Activated CD4-positive, alpha-beta T cell treated with anti-CD3 and anti-CD28 coated beads for 24 hours (primary cell): ENCODE results near the gene BAIAP3.
A peak's percentile ranks its signal among the peaks of the same experiment; 100 is the strongest.
"Not testable (repeated sequence)": the region's sequence is repeated elsewhere in the genome, so short reads cannot be mapped to it uniquely, and the experiment has no call there.

ENCODE experiments used
- DNase-seq, 2 donors: peaks; one replicate each; pipeline ENCODE4 v3.0.0-alpha.2; 2020; ENCODE audit warnings: low read depth in 2 of 2

BAIAP3 gene, protein sequence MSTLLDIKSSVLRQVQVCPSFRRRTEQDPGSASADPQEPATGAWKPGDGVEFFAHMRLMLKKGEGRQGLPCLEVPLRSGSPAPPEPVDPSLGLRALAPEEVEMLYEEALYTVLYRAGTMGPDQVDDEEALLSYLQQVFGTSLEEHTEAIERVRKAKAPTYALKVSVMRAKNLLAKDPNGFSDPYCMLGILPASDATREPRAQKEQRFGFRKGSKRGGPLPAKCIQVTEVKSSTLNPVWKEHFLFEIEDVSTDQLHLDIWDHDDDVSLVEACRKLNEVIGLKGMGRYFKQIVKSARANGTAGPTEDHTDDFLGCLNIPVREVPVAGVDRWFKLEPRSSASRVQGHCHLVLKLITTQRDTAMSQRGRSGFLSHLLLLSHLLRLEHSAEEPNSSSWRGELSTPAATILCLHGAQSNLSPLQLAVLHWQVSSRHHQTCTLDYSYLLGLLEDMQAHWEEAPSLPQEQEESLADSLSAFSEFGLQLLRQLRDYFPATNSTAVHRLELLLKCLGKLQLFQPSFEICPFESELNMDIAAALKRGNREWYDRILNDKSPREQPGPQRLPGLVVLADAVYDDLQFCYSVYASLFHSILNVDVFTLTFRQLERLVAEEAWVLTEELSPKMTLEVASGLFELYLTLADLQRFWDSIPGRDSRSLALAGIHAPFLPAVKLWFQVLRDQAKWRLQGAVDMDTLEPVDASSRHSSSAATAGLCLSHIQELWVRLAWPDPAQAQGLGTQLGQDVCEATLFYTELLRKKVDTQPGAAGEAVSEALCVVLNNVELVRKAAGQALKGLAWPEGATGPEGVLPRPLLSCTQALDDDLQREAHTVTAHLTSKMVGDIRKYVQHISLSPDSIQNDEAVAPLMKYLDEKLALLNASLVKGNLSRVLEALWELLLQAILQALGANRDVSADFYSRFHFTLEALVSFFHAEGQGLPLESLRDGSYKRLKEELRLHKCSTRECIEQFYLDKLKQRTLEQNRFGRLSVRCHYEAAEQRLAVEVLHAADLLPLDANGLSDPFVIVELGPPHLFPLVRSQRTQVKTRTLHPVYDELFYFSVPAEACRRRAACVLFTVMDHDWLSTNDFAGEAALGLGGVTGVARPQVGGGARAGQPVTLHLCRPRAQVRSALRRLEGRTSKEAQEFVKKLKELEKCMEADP

DNA sequence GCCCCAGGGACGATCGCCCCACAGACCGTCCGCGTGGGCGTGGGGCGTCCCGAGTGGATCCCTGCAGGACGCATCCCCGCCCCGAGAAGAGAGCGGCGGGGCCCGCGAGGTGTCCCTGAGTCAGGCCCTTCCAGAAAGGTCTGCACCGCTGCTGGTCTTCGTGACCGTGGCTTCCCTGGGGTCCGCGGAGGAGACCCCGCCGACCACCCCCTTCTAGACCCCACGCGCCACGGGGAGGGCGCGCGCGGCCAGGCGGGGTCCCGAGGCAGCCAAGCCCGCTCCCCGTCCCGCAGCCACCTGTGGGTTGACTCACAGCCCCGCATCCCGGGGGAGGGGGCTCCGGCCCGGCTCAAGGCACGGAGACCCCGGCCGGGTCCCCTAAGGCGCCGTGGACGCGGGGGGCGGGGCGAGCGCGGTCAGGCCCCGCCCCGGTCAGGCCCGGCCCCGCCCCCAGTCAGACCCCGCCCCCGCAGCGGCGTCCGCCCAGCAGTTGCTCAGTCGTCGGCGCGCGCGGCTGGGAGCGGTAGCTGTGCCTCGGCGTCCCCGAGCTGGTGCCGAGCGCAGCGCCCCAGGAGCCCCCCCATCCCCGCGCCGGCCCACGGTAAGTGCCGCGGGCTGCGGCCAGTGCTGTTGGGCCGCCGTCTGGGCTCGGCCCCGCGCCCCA lies at the start of gene BAIAP3:
BAIAP3 (plus strand) TSS at position 497 of the 664 bp plus-strand sequence. CDS start 4,905 bp downstream, outside the sequence.
- DNase-seq: peak in 1 of 2 donors; percentile 46

DNA sequence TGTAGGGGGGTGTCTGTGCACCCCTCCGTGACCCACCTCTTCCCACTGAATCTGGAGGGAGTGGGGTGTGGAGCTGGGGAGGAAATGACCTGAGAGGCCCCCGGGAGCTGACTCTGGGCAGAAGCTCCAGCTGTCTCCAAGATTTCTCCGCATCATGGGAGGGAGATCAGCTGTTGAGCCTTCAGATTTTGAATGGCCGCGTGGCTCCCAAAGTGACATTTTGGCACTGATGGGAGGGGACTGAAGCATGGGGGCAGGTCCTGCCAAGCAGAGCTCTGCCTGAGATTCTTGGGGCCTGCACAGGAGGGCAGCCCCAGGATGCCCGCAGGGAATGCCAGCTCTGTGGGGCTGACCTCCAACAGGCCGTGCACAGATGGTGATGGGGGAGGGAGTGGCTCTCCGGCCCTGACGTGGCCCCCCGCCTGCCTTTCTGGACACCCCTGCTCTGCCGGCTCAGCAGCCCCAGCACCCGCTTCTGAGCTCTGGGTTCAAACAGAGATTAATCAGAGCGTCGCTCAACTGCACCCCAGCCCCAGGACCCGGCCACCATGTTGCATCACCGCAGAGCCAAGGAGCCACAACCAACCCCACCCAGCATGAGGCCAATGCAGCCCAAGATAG lies 49.3 kb upstream of the BAIAP3 start:
- DNase-seq: no peak

DNA sequence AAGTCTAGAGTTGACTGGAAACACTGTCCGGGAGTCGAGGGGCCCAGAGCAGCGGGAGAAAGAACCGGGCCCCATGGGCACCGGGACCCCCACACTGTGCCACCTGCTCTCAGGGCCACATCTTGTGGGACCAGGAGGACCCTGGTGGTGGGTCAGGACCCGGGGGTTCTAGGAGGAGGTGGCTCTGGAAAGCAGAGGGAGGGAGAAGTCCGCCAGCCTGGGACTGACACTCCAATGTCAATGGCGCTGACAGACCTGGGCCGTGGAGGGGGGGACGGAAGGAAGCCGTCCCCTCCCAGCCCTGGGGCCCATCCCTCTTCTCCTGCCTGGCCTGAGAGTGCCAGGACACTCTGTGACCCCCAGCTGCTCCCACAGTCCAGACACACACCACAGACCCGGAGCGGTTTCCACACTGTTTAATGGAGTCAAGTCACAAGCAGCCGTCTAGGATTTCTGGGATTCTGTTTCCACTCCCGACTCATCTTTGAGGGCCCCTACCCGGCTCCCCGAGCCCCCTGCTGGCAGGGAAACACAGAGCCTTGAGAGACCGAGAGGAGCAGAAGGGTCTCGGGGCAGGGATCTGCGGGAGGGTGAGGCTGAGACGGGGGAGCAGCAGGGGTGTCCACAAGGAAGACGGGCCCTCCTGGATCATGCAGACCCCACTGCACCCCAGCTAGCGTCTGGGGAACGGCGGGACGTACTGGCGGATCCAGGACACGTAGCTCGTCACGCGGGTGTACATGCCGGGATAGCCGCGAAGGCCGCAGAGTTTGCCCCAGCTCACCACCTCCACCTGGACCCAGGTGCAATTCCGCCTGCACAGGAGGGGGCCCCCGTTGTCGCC lies 47.6 kb upstream of the BAIAP3 start:
- no peak for DNase-seq

DNA sequence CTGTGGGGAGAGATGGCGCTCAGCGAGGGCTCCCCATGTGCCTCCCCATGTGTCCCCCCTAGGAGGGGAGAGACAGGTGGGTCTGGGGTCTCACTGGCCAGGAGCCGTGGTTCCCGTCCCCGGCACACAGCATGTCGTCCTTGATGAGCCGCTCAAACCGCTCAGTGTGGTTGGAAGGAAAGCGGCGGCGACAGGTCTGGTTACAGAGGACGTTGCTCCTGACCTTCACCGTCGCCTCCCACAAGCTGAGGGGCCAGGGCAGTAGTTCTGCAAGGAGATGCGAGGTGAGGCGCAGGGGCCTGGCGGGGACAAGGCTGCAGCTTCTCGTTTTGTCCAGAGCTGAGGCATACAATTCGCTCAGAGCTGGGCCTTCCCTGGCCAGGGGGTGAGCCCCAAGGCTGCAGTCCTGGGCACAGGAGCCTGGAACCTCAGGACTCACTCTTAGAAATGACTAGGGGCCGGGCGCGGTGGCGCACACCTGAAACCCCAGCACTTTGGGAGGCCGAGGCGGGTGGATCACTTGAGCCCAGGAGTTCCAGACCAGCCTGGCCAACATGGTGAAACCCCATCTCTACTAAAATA lies 46.8 kb upstream of the BAIAP3 start:
- no peak for DNase-seq

DNA sequence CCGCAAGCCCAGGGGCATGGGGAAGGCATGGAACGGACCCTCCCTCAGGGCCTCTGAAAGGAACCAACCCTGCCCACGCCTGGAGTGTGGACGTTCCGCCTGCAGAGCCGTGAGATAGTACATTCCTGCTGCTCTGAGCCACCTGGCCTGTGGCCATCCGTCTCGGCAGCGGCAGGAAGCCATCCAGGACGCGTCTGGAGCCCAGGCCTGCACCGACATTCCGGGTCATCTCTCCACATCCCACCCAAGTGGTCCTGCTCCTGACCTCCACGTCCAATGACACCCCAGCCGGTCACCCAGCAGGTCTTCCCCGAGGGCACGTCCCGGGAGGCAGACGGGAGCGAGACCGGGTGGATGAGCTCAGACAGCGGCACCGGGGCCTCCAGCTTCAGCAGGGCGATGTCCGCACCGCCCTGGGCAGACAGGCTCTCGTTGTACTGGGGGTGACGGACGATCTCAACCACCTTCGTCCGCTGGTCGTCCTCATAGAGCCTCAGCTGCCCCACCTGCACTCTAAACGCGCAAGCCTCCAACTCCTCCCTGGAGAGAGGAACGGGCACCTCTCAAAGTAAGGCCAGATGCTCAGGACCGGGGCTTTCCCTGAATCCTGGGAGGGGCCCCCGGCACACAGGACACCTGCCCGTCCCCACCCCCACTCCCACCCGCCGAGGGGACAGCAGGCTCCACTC lies 45.3 kb upstream of the BAIAP3 start:
- DNase-seq: no peak

DNA sequence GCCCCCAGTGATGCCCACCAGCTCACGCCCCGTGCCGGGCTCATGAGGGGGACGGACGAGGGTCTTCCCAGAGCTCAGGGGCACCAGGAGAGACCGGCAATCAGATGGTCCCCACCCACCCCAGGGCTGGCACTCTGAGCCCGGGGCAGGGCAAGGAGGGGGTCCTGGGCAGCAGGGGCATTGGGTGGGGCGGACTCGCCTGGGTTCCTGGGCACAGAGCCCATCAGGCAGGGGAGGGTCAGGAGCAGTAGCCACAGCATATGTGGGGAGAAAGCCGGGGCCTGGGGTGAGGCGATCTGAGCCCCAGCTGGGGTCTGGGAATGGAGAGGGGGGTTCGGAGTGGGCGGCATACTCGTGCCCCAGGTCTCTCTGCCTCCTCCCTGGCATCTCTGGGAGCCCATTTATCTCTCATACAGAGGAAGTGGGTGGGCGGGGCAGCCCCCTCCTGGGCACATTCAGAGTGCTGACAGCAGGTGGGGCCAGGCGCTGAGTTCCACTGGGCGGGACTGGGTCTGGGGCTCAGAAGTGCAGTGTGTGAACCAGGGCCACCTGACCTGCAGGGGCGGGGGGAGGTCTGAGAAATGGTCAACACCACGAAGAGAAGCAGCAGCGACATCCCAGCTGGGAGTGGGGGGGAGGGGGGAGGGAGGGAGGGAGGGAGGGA lies 44.5 kb upstream of the BAIAP3 start:
- no peak for DNase-seq

DNA sequence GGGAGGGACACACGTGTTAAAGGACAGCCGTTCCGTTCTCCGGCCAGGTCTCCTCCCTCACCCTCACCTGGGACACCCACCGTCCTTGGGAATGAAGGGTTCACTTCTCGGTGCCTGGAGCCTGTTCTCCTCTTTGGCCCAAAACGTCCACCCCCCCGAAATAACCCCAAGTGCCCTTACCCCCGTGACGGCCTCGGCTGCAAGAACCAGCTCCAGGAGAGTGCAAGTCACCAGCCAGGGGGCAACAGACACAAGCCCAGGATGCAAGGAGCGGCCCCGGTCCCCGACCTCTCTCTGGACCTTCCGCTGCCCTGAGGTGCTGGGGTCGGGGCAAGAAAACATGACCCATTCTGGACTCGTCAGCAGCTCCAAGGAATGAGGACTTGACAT lies 44.0 kb upstream of the BAIAP3 start:
- no peak for DNase-seq

DNA sequence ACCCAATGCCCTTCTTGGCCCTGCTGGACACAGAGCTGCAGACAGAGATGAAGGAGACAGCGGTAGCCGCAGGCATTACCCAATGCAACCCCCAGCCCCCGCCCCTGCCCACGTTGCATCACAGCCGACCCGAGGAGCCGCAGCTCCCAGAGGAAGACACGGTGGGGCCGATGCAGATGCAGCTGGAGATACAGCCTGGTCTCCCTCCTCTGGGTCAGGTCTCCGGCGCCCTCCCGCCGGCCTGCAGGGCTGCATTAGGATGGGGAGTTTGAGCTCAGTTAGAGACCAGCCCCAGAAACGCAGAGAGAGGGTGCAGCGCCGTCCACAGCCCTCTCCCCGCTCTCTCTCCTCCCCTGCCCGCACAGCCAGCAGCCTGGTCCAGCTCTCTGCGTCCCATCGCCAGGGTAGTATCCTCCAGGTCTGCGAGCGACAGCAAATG lies 43.4 kb upstream of the BAIAP3 start:
- DNase-seq: no peak

DNA sequence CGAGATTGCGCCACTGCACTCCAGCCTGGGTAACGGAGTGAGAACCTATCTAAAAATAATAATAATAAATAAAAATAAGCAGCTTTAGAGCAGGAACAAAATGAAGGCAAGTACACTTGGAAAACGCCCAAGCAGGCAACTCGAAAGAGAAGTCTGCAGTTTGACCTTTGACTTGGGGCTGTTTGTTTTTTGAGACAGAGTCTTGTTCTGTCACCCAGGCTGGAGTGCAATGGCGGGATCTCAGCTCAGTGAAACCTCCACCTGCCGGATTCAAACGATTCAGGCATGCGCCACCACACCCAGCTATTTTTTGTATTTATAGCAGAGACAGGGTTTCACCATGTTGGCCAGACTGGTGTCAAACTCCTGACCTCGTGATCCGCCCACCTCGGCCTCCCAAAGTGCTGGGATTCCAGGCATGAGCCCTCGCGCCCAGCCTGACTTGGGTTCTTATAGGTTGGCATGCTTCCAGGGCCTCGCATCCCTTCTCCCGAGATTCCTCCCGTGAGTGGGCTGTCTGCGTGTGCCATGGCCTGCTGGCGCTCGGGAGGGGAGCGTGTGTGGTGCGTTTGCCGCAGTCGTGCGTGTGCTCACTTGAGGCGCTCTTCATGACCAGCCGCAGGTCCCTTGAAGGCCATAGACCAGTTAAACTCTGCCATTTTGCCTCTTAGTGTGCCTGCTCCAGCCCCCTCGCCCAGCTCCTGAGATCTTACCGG lies 42.4 kb upstream of the BAIAP3 start:
- no peak for DNase-seq

DNA sequence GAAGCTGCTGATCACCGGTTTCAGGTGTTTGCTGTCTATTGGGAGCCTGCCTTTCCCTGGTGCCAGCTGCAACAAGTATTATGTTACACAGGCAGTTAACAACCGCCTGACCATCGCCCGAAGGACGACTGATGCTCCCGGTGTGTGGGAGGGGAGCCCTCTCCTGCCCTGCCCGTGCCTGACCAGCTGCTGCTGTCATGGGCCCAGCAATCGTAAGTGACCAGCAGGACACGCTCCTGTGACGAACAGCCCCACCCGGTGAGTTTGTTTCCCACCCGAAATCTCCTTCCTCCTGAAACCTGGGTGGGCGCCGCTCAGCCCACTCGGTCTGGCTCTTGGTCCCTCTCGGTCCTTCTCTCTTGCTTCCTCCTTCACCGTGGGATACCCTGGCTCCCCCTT lies 41.9 kb upstream of the BAIAP3 start:
- DNase-seq: no peak

DNA sequence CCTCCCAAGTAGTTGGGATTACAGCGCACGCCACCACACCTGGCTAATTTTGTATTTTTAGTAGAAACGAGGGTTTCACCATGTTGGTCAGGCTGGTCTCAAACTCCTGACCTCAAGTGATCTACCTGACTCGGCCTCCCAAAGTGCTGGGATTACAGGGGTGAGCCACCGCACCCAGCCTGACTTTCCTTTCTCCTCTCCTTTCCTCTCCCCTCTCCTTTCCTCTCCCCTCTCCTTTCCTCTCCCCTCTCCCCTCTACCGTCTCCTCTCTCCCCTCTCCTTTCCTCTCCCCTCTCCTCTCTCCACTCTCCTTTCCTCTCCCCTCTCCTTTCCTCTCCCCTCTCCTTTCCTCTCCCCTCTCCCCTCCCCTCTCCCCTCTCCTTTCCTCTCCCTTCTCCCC lies 41.2 kb upstream of the BAIAP3 start:
- not testable (repeated sequence) for DNase-seq

DNA sequence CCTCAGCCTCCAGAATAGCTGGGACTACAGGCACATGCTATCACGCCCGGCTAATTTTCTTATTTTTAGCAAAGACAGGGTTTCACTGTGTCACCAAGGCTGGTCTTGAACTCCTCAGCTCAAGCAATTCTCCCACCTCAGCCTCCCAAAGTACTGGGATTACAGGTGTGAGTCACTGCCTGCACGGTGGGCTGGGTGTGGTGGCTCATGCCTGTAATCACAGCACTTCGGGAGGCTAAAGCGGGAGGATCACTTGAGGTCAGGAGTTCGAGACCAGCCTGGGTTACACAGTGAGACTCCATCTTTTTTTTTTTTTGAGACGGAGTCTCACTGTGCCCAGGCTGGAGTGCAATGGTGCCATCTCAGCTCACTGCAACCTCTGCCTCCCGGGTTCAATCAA lies 40.6 kb upstream of the BAIAP3 start:
- not testable (repeated sequence) for DNase-seq

DNA sequence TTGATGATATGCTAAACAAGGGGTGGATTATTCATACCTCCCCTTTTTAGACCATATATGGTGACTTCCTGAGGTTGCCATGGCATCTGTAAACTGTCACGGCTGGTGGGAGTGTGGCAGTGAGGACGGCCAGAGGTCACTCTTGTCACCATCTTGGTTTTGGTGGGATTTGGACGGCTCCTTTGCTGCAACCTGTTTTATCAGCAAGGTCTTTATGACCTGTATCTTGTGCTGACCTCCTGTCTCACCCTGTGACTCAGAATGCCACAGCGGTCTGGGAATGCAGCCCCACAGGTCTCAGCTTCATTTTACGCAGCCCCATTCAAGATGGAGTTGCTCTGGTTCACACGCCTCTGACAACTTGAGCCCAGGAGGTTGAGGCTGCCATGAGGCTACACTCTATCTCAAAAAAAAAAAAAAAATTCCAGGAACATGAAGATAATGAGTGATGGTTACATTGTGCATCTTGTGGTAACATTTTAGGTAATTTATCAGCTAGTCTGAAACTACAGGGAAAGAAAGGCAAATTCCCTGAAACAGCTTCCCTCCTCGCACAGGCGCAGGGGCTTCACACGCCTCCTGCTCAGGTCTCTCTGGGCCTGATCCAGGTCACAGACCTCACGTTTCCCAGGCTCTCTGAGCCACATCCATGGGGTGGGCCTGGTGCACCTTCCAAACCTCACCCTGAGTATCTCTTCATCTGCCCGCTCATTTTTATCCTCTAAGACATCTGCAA lies 39.4 kb upstream of the BAIAP3 start:
- DNase-seq: no peak

DNA sequence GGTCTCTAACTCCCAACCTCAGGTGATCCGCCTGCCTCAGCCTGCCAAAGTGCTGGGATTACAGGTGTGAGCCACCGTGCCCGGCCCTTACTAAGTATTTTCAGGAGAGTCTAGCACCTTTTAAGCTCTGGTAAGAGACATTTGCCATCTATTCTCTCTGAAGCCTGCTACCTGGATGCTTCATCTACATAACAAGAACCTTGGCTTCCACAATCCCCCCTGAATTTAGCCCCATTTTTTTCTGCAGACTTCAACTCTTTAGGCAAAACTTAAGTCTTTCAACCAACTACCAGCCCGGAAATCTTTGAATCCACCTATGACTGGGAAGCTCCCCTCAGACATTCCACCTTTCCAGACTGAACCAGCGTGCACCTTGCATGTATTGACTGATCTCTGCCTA lies 38.0 kb upstream of the BAIAP3 start:
- DNase-seq: no peak

DNA sequence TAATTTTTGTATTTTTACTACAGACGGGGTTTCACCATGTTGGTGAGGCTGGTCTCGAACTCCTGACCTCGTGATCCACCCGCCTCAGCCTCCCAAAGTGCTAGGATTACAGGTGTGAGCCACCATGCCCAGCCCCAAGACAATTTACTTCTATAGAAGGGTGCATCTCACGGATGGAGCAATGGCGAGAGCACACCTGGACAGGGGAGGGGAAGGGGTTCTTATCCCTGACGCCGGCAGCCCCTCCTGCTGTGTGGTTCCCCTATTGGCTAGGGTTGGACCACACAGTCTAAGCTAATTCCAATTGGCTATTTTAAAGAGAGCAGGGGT lies 36.8 kb upstream of the BAIAP3 start:
- DNase-seq: not testable (repeated sequence)

DNA sequence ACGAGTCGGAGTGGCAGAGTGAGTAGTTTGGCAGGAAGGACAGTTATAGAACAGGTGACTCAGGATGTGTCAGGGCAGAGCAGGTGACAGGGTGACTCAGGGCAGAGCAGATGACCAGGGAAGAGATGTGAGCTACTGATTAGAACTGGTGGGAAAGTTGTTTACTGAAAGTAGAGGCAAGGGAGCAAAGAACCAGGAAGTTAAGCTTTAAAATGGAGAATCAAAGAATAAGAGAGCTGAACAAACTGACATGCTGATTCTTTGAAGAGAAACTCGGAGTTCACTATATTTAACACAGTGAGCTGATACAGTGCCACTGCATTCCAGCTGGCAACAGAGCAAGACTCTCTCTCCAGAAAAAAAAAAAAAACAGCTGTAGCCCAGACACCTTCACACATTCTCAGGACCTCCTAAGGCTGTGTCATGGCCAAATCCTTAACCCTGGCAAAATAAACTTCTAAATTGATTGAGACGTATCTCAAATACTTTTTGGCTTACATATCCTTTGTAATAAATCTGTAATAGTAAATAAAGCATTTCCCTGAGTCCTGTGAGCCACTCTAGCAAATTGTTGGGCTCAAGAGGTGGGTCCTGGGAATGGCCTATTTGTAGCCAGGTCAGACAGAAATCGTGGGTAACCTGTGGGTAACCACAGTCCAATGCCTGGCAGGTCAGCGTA lies 36.3 kb upstream of the BAIAP3 start:
- DNase-seq: no peak

DNA sequence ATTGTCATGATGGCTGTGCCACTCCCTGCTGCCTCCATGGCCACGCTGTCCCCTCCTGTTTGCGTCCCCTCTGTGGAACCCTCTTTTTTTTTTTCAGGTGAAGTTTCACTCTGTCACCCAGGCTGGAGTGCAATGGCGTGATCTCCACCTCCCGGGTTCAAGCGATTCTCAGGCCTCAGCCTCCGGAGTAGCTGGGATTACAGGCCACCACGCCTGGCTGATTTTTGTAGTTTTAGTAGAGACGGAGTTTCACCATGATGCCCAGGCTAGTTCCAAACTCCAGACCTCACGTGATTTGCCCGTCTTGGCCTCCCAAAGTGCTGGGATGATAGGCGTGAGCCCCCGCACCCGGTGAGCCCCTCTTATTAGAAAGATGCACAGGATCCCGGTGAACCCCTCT lies 35.0 kb upstream of the BAIAP3 start:
- no peak for DNase-seq
